NB4 (cell line): Measurements from ENCODE around the gene SERPINA3.
"Not testable (repeated sequence)": the region's sequence is repeated elsewhere in the genome, so short reads cannot be mapped to it uniquely, and the experiment has no call there.

Experiments used
- POLR2A ChIP-seq: IDR thresholded peaks from 2 replicates; pipeline ENCODE4 v1.6.1; 2011; ENCODE audit warnings: mild to moderate bottlenecking; ENCODE audit not compliant: insufficient read length; ENCODE audit errors: extremely low read depth
- TF ChIP-seq, protein P1 (sequence below): IDR thresholded peaks from one replicate; pipeline ENCODE4 v1.5.1; 2012; ENCODE audit warnings: low read depth, low read length
- TF ChIP-seq, protein P2 (sequence below): IDR thresholded peaks from 2 replicates; pipeline ENCODE4 v1.6.1; 2011; ENCODE audit warnings: low read depth, low read length

DNA sequence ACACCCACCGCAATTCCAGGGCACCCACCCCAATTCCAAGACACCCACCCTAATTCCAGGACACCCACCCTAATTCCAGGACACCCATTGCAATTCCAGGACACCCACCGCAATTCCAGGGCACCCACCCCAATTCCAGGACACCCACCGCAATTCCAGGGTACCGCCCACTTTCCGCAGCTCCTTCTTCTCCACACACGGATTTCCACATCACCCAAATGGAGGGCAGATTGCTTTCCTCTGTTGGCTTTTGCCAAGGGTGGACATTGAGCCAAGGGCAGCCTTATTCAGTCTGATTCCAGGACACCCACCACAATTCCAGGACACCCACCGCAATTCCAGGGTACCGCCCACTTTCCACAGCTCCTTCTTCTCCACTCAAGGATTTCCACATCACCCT lies 25.6 kb downstream of the SERPINA3 start:
- TF ChIP-seq, protein P1, sequence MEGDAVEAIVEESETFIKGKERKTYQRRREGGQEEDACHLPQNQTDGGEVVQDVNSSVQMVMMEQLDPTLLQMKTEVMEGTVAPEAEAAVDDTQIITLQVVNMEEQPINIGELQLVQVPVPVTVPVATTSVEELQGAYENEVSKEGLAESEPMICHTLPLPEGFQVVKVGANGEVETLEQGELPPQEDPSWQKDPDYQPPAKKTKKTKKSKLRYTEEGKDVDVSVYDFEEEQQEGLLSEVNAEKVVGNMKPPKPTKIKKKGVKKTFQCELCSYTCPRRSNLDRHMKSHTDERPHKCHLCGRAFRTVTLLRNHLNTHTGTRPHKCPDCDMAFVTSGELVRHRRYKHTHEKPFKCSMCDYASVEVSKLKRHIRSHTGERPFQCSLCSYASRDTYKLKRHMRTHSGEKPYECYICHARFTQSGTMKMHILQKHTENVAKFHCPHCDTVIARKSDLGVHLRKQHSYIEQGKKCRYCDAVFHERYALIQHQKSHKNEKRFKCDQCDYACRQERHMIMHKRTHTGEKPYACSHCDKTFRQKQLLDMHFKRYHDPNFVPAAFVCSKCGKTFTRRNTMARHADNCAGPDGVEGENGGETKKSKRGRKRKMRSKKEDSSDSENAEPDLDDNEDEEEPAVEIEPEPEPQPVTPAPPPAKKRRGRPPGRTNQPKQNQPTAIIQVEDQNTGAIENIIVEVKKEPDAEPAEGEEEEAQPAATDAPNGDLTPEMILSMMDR, result not testable (repeated sequence)
- TF ChIP-seq POLR2A, result not testable (repeated sequence)
- TF ChIP-seq, protein P2, sequence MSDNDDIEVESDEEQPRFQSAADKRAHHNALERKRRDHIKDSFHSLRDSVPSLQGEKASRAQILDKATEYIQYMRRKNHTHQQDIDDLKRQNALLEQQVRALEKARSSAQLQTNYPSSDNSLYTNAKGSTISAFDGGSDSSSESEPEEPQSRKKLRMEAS, result not testable (repeated sequence)
